ENCODE results near the gene SPARCL1. TPM values are rescaled to one million over a fixed set of nuclear protein-coding genes. Genes with fewer than 3 reads are reported as not detected.

Gene SPARCL1
- polyA plus RNA-seq, 3 donors, result not detected

GRCh38 chr4:87547016-87547708, 18.0 kb upstream of the SPARCL1 start:
- Histone ChIP-seq H3K27me3 (ENCODE audit: control insufficient read depth in 2 of 2, insufficient read depth in 2 of 2, low read length in 2 of 2) (no peaks in the 10 kb centered on the region), H3K4me2 (replicated peaks; ENCODE audit: extremely low read depth, low read length, poor library complexity, severe bottlenecking) (no peak overlapping the region), H3K79me2 (ENCODE audit: insufficient read depth, low read length) (no peaks in the 10 kb centered on the region), H4K20me1 (ENCODE audit: insufficient read depth, low read length) (no peaks in the 10 kb centered on the region), H3K4me1 (ENCODE audit: control insufficient read depth in 1 of 2, insufficient read depth in 2 of 2, low read length in 2 of 2) (no peaks in the 10 kb centered on the region), H3K36me3 (replicated peaks in 1 of 2; ENCODE audit: control insufficient read depth in 1 of 2, insufficient read depth in 2 of 2, low read length in 2 of 2) (no peaks in the 10 kb centered on the region), H3K9me3 (replicated peaks in 1 of 2; ENCODE audit: control insufficient read depth in 1 of 2, insufficient read depth in 1 of 2, low read length in 2 of 2) (no peaks in the 10 kb centered on the region), H3K4me3 (replicated peaks in 1 of 3; ENCODE audit: low read depth in 2 of 3, low read length in 3 of 3) (no peak overlapping the region), H3K9ac (ENCODE audit: insufficient read depth, low read length, poor library complexity, severe bottlenecking) (no peak overlapping the region), H3K27ac (ENCODE audit: low read depth in 1 of 2, low read length in 2 of 2) (no peak overlapping the region), H2AFZ (ENCODE audit: insufficient read depth, low read depth, low read length, poor library complexity, severe bottlenecking) (no peak overlapping the region)
- Mint-ChIP-seq H3K4me3 (no peak overlapping the region), H3K27me3 (ENCODE audit: low read depth in 3 of 3) (peaks cover 0 to 2% (median 1%) of the 10 kb centered on the region in 3 donors), H3K4me1 (no peaks in the 10 kb centered on the region), H3K36me3 (no peaks in the 10 kb centered on the region), H3K27ac (no peak overlapping the region), H3K9me3 (peaks cover 0 to 4% (median 0%) of the 10 kb centered on the region in 7 donors)
- TF ChIP-seq, protein P1, sequence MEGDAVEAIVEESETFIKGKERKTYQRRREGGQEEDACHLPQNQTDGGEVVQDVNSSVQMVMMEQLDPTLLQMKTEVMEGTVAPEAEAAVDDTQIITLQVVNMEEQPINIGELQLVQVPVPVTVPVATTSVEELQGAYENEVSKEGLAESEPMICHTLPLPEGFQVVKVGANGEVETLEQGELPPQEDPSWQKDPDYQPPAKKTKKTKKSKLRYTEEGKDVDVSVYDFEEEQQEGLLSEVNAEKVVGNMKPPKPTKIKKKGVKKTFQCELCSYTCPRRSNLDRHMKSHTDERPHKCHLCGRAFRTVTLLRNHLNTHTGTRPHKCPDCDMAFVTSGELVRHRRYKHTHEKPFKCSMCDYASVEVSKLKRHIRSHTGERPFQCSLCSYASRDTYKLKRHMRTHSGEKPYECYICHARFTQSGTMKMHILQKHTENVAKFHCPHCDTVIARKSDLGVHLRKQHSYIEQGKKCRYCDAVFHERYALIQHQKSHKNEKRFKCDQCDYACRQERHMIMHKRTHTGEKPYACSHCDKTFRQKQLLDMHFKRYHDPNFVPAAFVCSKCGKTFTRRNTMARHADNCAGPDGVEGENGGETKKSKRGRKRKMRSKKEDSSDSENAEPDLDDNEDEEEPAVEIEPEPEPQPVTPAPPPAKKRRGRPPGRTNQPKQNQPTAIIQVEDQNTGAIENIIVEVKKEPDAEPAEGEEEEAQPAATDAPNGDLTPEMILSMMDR (IDR thresholded peaks at IDR 0.05), result no peak
- intact Hi-C loops (cut with micrococcal nuclease), result no loop called here
- no peak for DNase-seq
- 73% methylated on average over 2 of the region's 5 CpGs for WGBS (ENCODE audit: insufficient coverage)

- intact Hi-C loops (cut with micrococcal nuclease), result no loop called here
Measured at GRCh38 chr4:87545052-87545451, 15.9 kb upstream of the SPARCL1 start.

More at GRCh38 chr4:87545052-87545451, 15.9 kb upstream of the SPARCL1 start:
- Histone ChIP-seq H3K4me1 (ENCODE audit: control insufficient read depth in 1 of 2, insufficient read depth in 2 of 2, low read length in 2 of 2) (no peaks in the 10 kb centered on the region), H3K79me2 (ENCODE audit: insufficient read depth, low read length) (no peaks in the 10 kb centered on the region), H3K9me3 (replicated peaks in 1 of 2; ENCODE audit: control insufficient read depth in 1 of 2, insufficient read depth in 1 of 2, low read length in 2 of 2) (no peaks in the 10 kb centered on the region), H3K4me3 (replicated peaks in 1 of 3; ENCODE audit: low read depth in 2 of 3, low read length in 3 of 3) (no peak overlapping the region), H3K9ac (ENCODE audit: insufficient read depth, low read length, poor library complexity, severe bottlenecking) (no peak overlapping the region), H3K36me3 (replicated peaks in 1 of 2; ENCODE audit: control insufficient read depth in 1 of 2, insufficient read depth in 2 of 2, low read length in 2 of 2) (no peaks in the 10 kb centered on the region), H4K20me1 (ENCODE audit: insufficient read depth, low read length) (no peaks in the 10 kb centered on the region), H3K27me3 (ENCODE audit: control insufficient read depth in 2 of 2, insufficient read depth in 2 of 2, low read length in 2 of 2) (no peaks in the 10 kb centered on the region), H3K27ac (ENCODE audit: low read depth in 1 of 2, low read length in 2 of 2) (no peak overlapping the region), H3K4me2 (replicated peaks; ENCODE audit: extremely low read depth, low read length, poor library complexity, severe bottlenecking) (no peak overlapping the region), H2AFZ (ENCODE audit: insufficient read depth, low read depth, low read length, poor library complexity, severe bottlenecking) (no peak overlapping the region)
- Mint-ChIP-seq H3K9me3 (peaks cover 0 to 4% (median 0%) of the 10 kb centered on the region in 7 donors), H3K27me3 (ENCODE audit: low read depth in 3 of 3) (peaks cover 1 to 2% (median 2%) of the 10 kb centered on the region in 3 donors), H3K4me1 (no peaks in the 10 kb centered on the region), H3K36me3 (no peaks in the 10 kb centered on the region), H3K4me3 (no peak overlapping the region), H3K27ac (no peak overlapping the region)
- TF ChIP-seq, protein P1 (IDR thresholded peaks at IDR 0.05), result no peak
- 89% methylated on average over 1 of the region's 3 CpGs for WGBS (ENCODE audit: insufficient coverage)
- DNase-seq, result no peak

Data from CD14-positive monocyte (primary cell).